ENCODE measurements around the gene MYCBP. TPM values are rescaled to one million over a fixed set of nuclear protein-coding genes. Genes with fewer than 3 reads are reported as not detected.

MYCBP gene
- total RNA-seq = 8.2 and 11.7 TPM in 2 replicates

GRCh38 chr1:38873027-38873969 lies at the start of gene MYCBP:
TSS of gene MYCBP (minus strand) at chr1:38873348. CDS start at chr1:38873305, 43 bp downstream.

GRCh38 chr1:38881487-38881886 lies 8.3 kb upstream of the MYCBP start, which contains the start of gene GJA9:
TSS of gene GJA9 (minus strand) at chr1:38881587. CDS start at chr1:38876098, 5,489 bp downstream.

GRCh38 chr1:38859561-38860453 lies 13.3 kb downstream of the MYCBP start, which contains the start of gene RRAGC:
TSS of gene RRAGC (minus strand) at chr1:38859772. CDS start at chr1:38859646, 126 bp downstream.

Small RNA genes within 50 kb of the gene (small RNA-seq; reads per million reads assigned to genes)
- not detected for gene GJA9-MYCBP

Other genes starting within 250 kb of the MYCBP start
- 16.3 and 28.2 TPM in 2 replicates for gene RRAGC, start 13.6 kb downstream of the MYCBP start, total RNA-seq
- gene GJA9, start 8.2 kb upstream of the MYCBP start, total RNA-seq = not detected in 2 replicates
- gene RHBDL2, start 68.5 kb upstream of the MYCBP start, total RNA-seq = 0.10 TPM in 1 of 2 replicates, not detected in the other
- gene AKIRIN1, start 117.9 kb upstream of the MYCBP start, total RNA-seq = 48.0 and 49.8 TPM in 2 replicates
- 294 and 435 TPM in 2 replicates for gene NDUFS5, start 153.0 kb upstream of the MYCBP start, total RNA-seq